Tibial nerve (tissue), 4 donors: ENCODE results near the gene RFESD. TPM values are rescaled to one million over a fixed set of nuclear protein-coding genes. Genes with fewer than 3 reads are reported as not detected.
A peak's percentile ranks its signal among the peaks of the same experiment; 100 is the strongest.

Experiments
- DNase-seq, 2 donors: peaks; one replicate each; pipeline ENCODE4 v3.0.0-alpha.2; 2019; ENCODE audit warnings: low spot score in 2 of 2
- H3K27ac ChIP-seq, 4 donors: fragments of 200-600 bp; sonication (generic) in 3 of 4; one replicate each; pipeline ENCODE4 v1.5.1; 2017 to 2019; ENCODE audit warnings: mild to moderate bottlenecking in 1 of 4
- H3K27me3 ChIP-seq, 2 donors: fragments of 200-600 bp; sonication (generic) in 1 of 2; one replicate each; pipeline versions ENCODE4 v1.5.1 to v1.6.0; 2017 to 2019
- H3K36me3 ChIP-seq, 3 donors: fragments of 200-600 bp; sonication (generic); one replicate each; pipeline ENCODE4 v1.5.1; 2018 to 2019
- H3K4me1 ChIP-seq, 4 donors: fragments of 200-600 bp; sonication (generic) in 3 of 4; one replicate each; pipeline ENCODE4 v1.5.1; 2017 to 2019
- H3K4me3 ChIP-seq, 4 donors: fragments of 200-600 bp; sonication (generic) in 3 of 4; one replicate each; pipeline ENCODE4 v1.5.1; 2017 to 2019; ENCODE audit warnings: mild to moderate bottlenecking in 1 of 4, moderate library complexity in 1 of 4
- H3K9me3 ChIP-seq, 4 donors: fragments of 200-600 bp; sonication (generic) in 3 of 4; one replicate each; pipeline ENCODE4 v1.5.1; 2017 to 2019
- CTCF ChIP-seq, 5 experiments: fragments of 200-600 bp in 3 of 5; fragments of 450-650 bp in 2 of 5; sonication (generic) in 3 of 5; IDR thresholded peaks; one replicate each; pipeline ENCODE4 v1.5.1; 2016 to 2019; ENCODE audit warnings: antibody characterized with exemption in 5 of 5, mild to moderate bottlenecking in 3 of 5, moderate library complexity in 2 of 5
- EP300 ChIP-seq, 2 donors: sonication (generic); formaldehyde crosslinking; IDR thresholded peaks; one replicate each; pipeline ENCODE4 v1.6.1; 2017; ENCODE audit warnings: antibody characterized with exemption in 2 of 2, mild to moderate bottlenecking in 1 of 2
- POLR2A ChIP-seq, 2 donors: fragments of 450-650 bp; IDR thresholded peaks; one replicate each; pipeline ENCODE4 v1.6.1; 2017; ENCODE audit warnings: antibody characterized with exemption in 2 of 2, mild to moderate bottlenecking in 2 of 2, moderate library complexity in 2 of 2
- WGBS, 2 donors: methylation state at CpG; one replicate each; pipeline ENCODE4 v1.1.5; 2018; 5-methylcytosine and 5-hydroxymethylcytosine counted together
- total RNA-seq, 4 donors: library from RNA; depleted of rRNA; stranded (reverse); fragments of >200 nt; gene quantifications; one replicate each; pipeline ENCODE4 v1.1.0, GENCODE V29; 2016

RFESD gene
- total RNA-seq, 4 donors from 2014 or later: 0.98 to 2.1 (median 1.3) TPM

GRCh38 chr5:95647886-95648860 lies 1.6 kb downstream of the RFESD start:
- H3K36me3 ChIP-seq: peaks cover 0 to under 1% (median 0%) of the 10 kb centered on the region in 3 donors
- H3K4me3 ChIP-seq: no peak overlapping the region
- H3K4me1 ChIP-seq: peaks cover 0 to 34% (median 15%) of the 10 kb centered on the region in 4 donors
- TF ChIP-seq EP300 (IDR thresholded peaks at IDR 0.05) (no peak), POLR2A (IDR thresholded peaks at IDR 0.05) (no peak), CTCF (IDR thresholded peaks at IDR 0.05) (no peak)
- no peaks in the 10 kb centered on the region for H3K9me3 ChIP-seq
- no peaks in the 10 kb centered on the region for H3K27me3 ChIP-seq
- no peak for DNase-seq
- H3K27ac ChIP-seq: peak overlapping the region; percentile 81 to 98 (median 96)
- 88 to 90% methylated on average over 12 of the region's 12 CpGs for WGBS, 2 donors

GRCh38 chr5:95649274-95649673 lies 2.7 kb downstream of the RFESD start:
- Histone ChIP-seq H3K27me3 (no peaks in the 10 kb centered on the region), H3K9me3 (no peaks in the 10 kb centered on the region), H3K27ac (no peak overlapping the region), H3K36me3 (peaks cover 0 to 8% (median 0%) of the 10 kb centered on the region in 3 donors), H3K4me1 (peaks cover 0 to 30% (median 14%) of the 10 kb centered on the region in 4 donors), H3K4me3 (no peak overlapping the region)
- TF ChIP-seq EP300 (IDR thresholded peaks at IDR 0.05): no peak
- no peak for DNase-seq

- no peak for TF ChIP-seq CTCF (IDR thresholded peaks at IDR 0.05)
- TF ChIP-seq EP300 (IDR thresholded peaks at IDR 0.05): no peak
- TF ChIP-seq POLR2A (IDR thresholded peaks at IDR 0.05): no peak
- H3K4me1 ChIP-seq: peaks cover 0 to 24% (median 11%) of the 10 kb centered on the region in 4 donors
- H3K27ac ChIP-seq: no peak overlapping the region
- no peak for DNase-seq
- H3K4me3 ChIP-seq: no peak overlapping the region
- no peaks in the 10 kb centered on the region for H3K27me3 ChIP-seq
- H3K36me3 ChIP-seq: peaks cover 0 to 8% (median 0%) of the 10 kb centered on the region in 3 donors
- H3K9me3 ChIP-seq: no peaks in the 10 kb centered on the region
Measured at GRCh38 chr5:95649842-95650620, 3.5 kb downstream of the RFESD start.

- peaks cover 0 to 4% (median under 1%) of the 10 kb centered on the region in 4 donors for H3K4me1 ChIP-seq
- no peaks in the 10 kb centered on the region for H3K27me3 ChIP-seq
- no peak for DNase-seq
- no peak overlapping the region for H3K4me3 ChIP-seq
- H3K9me3 ChIP-seq: no peaks in the 10 kb centered on the region
- no peak overlapping the region for H3K27ac ChIP-seq
- TF ChIP-seq CTCF (IDR thresholded peaks at IDR 0.05) (no peak), EP300 (IDR thresholded peaks at IDR 0.05) (no peak), POLR2A (IDR thresholded peaks at IDR 0.05) (no peak)
- WGBS, 2 donors: 71 to 84% methylated on average over 1 of the region's 1 CpG
- H3K36me3 ChIP-seq: peaks cover 0 to 8% (median 0%) of the 10 kb centered on the region in 3 donors
Measured at GRCh38 chr5:95652849-95653248, 6.3 kb downstream of the RFESD start.

GRCh38 chr5:95654196-95654595 lies 7.6 kb downstream of the RFESD start:
- TF ChIP-seq CTCF (IDR thresholded peaks at IDR 0.05): no peak
- no peak for TF ChIP-seq POLR2A (IDR thresholded peaks at IDR 0.05)
- no peak for TF ChIP-seq EP300 (IDR thresholded peaks at IDR 0.05)
- H3K27ac ChIP-seq: no peak overlapping the region
- H3K27me3 ChIP-seq: no peaks in the 10 kb centered on the region
- H3K4me3 ChIP-seq: no peak overlapping the region
- peaks cover 0 to 8% (median 0%) of the 10 kb centered on the region in 3 donors for H3K36me3 ChIP-seq
- DNase-seq: no peak
- no peaks in the 10 kb centered on the region for H3K9me3 ChIP-seq
- 94 to 97% methylated on average over 3 of the region's 3 CpGs for WGBS, 2 donors
- H3K4me1 ChIP-seq: no peaks in the 10 kb centered on the region
